H1 (cell line): ENCODE results near the gene HOXB3. TPM values are rescaled to one million over a fixed set of nuclear protein-coding genes. Genes with fewer than 3 reads are reported as not detected.

Source experiments
- CEBPB ChIP-seq: IDR thresholded peaks from 2 replicates; pipeline ENCODE4 v1.6.1; 2012; ENCODE audit warnings: low read depth, low read length
- CHD1 ChIP-seq: IDR thresholded peaks from 2 replicates; pipeline ENCODE4 v1.6.1; 2012; ENCODE audit warnings: low read depth, low read length, improper control_type of control experiment
- CHD7 ChIP-seq: fragments of 300-600 bp; sonication (generic); IDR thresholded peaks from 2 replicates; pipeline ENCODE4 v1.7.1; 2012; ENCODE audit warnings: low read length, moderate library complexity, mild to moderate bottlenecking, inconsistent platforms; ENCODE audit not compliant: insufficient replicate concordance
- FOSL1 ChIP-seq: IDR thresholded peaks from 2 replicates; pipeline ENCODE4 v1.6.1; 2011; ENCODE audit warnings: mild to moderate bottlenecking, low read depth, low read length, moderate library complexity; ENCODE audit not compliant: insufficient read depth
- HDAC6 ChIP-seq: IDR thresholded peaks from one replicate; pipeline ENCODE4 v1.7.1; 2012; ENCODE audit warnings: low read depth, mild to moderate bottlenecking, inconsistent platforms, low read length, moderate library complexity
- KDM5A ChIP-seq: fragments of 200-600 bp; IDR thresholded peaks from 2 replicates; pipeline ENCODE4 v1.7.1; 2012; ENCODE audit warnings: mild to moderate bottlenecking, low read length, inconsistent platforms, mixed read lengths
- RBBP5 ChIP-seq: IDR thresholded peaks from 2 replicates; pipeline ENCODE4 v1.7.1; 2012; ENCODE audit warnings: low read depth, mild to moderate bottlenecking, inconsistent platforms, low read length, moderate library complexity, borderline replicate concordance
- TAF7 ChIP-seq: optimal IDR thresholded peaks from 2 replicates; pipeline ENCODE3; 2011; ENCODE audit warnings: low read depth, mild to moderate bottlenecking, inconsistent platforms, low read length, moderate library complexity, borderline replicate concordance
- TEAD4 ChIP-seq: IDR thresholded peaks from 2 replicates; pipeline ENCODE4 v1.6.1; 2012; ENCODE audit warnings: low read depth, low read length, inconsistent platforms, mixed read lengths
- polyA plus RNA-seq, 7 experiments: library from polyadenylated mRNA; depleted of rRNA in 3 of 7; stranded (reverse) in 5 of 7; unstranded in 2 of 7; fragments of >200 nt in 5 of 7; fragments of 200-250 nt in 2 of 7; gene quantifications; 1 replicate in 5 of 7; 2 replicates in 1 of 7; 4 replicates in 1 of 7; pipeline versions ENCODE4 v1.2.1 to v1.2.3, GENCODE V29; 2011 to 2013; ENCODE audit warnings: missing spikeins in 2 of 7, mixed read lengths in 2 of 7
- total RNA-seq: library from RNA; stranded (reverse); fragmentation: NEBNext Ultra II Directional; extraction: Animal tissue kit (Norgen Biotek cat#: 25700); gene quantifications from 2 replicates; pipeline ENCODE4 v1.2.1, GENCODE V29; 2021

The HOXB3 gene
- total and polyA plus RNA-seq, 2 of the 8 experiments (the other 6 are each of a cell fraction or from before 2014, with no cell fraction given), result not detected

GRCh38 chr17:48571826-48572417 lies 18.1 kb downstream of the HOXB3 start (continued):
- no peak for TF ChIP-seq CHD7
- no peak for TF ChIP-seq FOSL1
- TF ChIP-seq CHD1, result no peak
- TF ChIP-seq HDAC6, result no peak
- TF ChIP-seq RBBP5, result no peak
- TF ChIP-seq KDM5A, result no peak
- TF ChIP-seq TAF7, result no peak
- no peak for TF ChIP-seq TEAD4
- no peak for TF ChIP-seq CEBPB
